Smooth muscle cell (in vitro differentiated cells): ENCODE data around the gene OCIAD1. TPM values are rescaled to one million over a fixed set of nuclear protein-coding genes. Genes with fewer than 3 reads are reported as not detected.
A peak's percentile ranks its signal among the peaks of the same experiment; 100 is the strongest.

Source experiments
- DNase-seq: peaks from one replicate; lab custom pipeline; 2025; ENCODE audit not compliant: unreplicated experiment; lab: John Stamatoyannopoulos, UW
- H2AFZ ChIP-seq: fragments of 200-600 bp; sonication (generic); 2 replicates; pipeline ENCODE4 v1.6.0; 2016; ENCODE audit warnings: antibody characterized with exemption, low read depth, mild to moderate bottlenecking
- H3F3A ChIP-seq: fragments of 200-600 bp; sonication (generic); 2 replicates; pipeline ENCODE4 v1.6.0; 2017; ENCODE audit warnings: antibody characterized with exemption, low read depth
- H3K27ac ChIP-seq: fragments of 200-600 bp; sonication (generic); 2 replicates; pipeline ENCODE4 v1.5.1; 2016; ENCODE audit warnings: low read depth, mild to moderate bottlenecking
- H3K27me3 ChIP-seq: fragments of 200-600 bp; sonication (generic); 2 replicates; pipeline ENCODE4 v1.6.1; 2016; ENCODE audit warnings: low read depth, mild to moderate bottlenecking
- H3K36me3 ChIP-seq: fragments of 200-600 bp; sonication (generic); 2 replicates; pipeline ENCODE4 v1.5.1; 2016; ENCODE audit warnings: low read depth
- H3K4me1 ChIP-seq: fragments of 200-600 bp; sonication (generic); 2 replicates; pipeline ENCODE4 v1.5.1; 2016; ENCODE audit warnings: low read depth
- H3K4me2 ChIP-seq: fragments of 200-600 bp; sonication (generic); 2 replicates; pipeline ENCODE4 v1.6.0; 2016; ENCODE audit warnings: mild to moderate bottlenecking
- H3K4me3 ChIP-seq: fragments of 200-600 bp; sonication (generic); 2 replicates; pipeline ENCODE4 v1.5.1; 2016; ENCODE audit warnings: mild to moderate bottlenecking
- H3K79me2 ChIP-seq: fragments of 200-600 bp; sonication (generic); 2 replicates; pipeline ENCODE4 v1.6.0; 2016; ENCODE audit warnings: low read depth, mild to moderate bottlenecking
- H3K9ac ChIP-seq: fragments of 200-600 bp; sonication (generic); 2 replicates; pipeline ENCODE4 v1.6.0; 2016; ENCODE audit warnings: low read depth
- H3K9me3 ChIP-seq: fragments of 200-600 bp; sonication (generic); replicated peaks from 2 replicates; pipeline ENCODE4 v1.5.1; 2016; ENCODE audit warnings: low read depth
- H4K20me1 ChIP-seq: fragments of 200-600 bp; sonication (generic); 2 replicates; pipeline ENCODE4 v1.6.0; 2016; ENCODE audit warnings: low read depth
- WGBS: methylation state at CpG from one replicate; pipeline ENCODE4 v1.1.7; 2016; ENCODE audit warnings: low lambda C conversion rate; 5-methylcytosine and 5-hydroxymethylcytosine counted together
- polyA plus RNA-seq: library from polyadenylated mRNA; unstranded; fragments of >200 nt; fragmentation: Nextera tagmentation; extraction: Ambion mirVana; gene quantifications from 2 replicates; pipeline ENCODE4 v1.2.1, GENCODE V29; 2016
- total RNA-seq: library from RNA; depleted of rRNA; stranded (reverse); fragments of >200 nt; gene quantifications from 2 replicates; pipeline ENCODE4 v1.2.3, GENCODE V29; 2014
- TF ChIP-seq, protein P1 (sequence below): fragments of 200-600 bp; sonication (generic); IDR thresholded peaks from 2 replicates; pipeline ENCODE4 v1.5.1; 2017; ENCODE audit warnings: borderline replicate concordance, mild to moderate bottlenecking, antibody characterized with exemption; ENCODE audit not compliant: insufficient read depth, poor library complexity, severe bottlenecking

OCIAD1 gene
- total and polyA plus RNA-seq, 2 experiments from 2014 or later = 130 to 196 TPM

DNA sequence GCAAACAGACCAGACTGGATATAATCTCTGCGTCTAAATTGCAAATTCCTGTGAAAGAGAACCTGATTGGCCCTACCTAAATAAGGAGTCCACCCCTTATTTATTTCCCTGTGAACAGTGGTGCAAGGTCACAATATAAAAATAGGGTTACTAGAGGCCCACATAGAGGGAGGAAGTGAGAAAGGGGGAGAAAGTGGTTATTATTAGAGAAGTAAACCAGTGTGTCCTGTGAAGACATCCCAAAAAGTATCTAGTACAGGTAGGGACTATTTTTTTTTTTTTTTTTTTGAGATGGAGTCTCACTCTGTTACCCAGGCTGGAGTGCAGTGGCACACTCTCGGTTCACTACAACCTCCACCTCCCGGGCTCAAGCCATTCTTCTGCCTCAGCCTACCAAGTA lies 35.8 kb upstream of the OCIAD1 start:
- Histone ChIP-seq H2AFZ (no peak overlapping the region), H3K4me1 (no peaks in the 10 kb centered on the region), H4K20me1 (no peaks in the 10 kb centered on the region), H3K79me2 (no peaks in the 10 kb centered on the region), H3K9me3 (no peaks in the 10 kb centered on the region), H3K4me3 (no peak overlapping the region), H3F3A (no peaks in the 10 kb centered on the region), H3K27ac (no peak overlapping the region), H3K27me3 (no peaks in the 10 kb centered on the region), H3K9ac (no peak overlapping the region), H3K36me3 (no peaks in the 10 kb centered on the region), H3K4me2 (no peak overlapping the region)
- TF ChIP-seq, protein P1, sequence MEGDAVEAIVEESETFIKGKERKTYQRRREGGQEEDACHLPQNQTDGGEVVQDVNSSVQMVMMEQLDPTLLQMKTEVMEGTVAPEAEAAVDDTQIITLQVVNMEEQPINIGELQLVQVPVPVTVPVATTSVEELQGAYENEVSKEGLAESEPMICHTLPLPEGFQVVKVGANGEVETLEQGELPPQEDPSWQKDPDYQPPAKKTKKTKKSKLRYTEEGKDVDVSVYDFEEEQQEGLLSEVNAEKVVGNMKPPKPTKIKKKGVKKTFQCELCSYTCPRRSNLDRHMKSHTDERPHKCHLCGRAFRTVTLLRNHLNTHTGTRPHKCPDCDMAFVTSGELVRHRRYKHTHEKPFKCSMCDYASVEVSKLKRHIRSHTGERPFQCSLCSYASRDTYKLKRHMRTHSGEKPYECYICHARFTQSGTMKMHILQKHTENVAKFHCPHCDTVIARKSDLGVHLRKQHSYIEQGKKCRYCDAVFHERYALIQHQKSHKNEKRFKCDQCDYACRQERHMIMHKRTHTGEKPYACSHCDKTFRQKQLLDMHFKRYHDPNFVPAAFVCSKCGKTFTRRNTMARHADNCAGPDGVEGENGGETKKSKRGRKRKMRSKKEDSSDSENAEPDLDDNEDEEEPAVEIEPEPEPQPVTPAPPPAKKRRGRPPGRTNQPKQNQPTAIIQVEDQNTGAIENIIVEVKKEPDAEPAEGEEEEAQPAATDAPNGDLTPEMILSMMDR = no peak
- no peak for DNase-seq
- over 99% methylated on average over 3 of the region's 3 CpGs for WGBS

DNA sequence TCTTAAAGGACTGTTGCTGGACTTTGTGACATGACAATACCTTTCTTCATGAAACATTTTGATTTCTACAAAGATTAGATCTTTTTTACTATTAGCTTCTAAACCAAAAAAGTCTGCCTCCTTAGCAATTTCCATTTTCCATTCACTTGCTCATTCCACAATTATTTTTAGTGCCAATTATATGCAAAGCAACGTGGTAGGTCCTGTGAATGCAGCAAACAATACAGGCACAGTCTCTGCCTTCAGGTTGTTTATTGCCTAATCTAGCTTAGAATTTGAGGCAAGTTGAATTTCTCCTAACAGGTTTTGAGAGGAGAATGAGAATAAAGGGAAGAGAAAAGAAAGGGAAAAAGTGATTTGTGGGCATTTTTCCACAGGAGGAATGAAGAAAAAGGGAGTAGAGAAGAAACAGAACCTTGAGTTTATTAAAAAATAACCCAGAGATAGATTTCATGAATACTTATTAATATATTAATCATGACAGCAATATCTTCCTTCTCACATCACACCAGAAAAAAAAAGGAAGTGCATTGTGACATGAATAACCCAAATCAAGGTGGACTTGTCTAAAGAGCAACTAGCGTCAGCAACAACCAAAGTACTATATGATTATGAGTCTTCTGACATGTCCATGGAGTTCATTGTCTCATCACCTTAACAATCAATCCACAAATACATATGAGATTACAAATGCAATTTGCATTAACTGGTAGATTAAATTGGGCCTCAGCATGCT lies 34.5 kb upstream of the OCIAD1 start:
- Histone ChIP-seq H3K27me3 (no peaks in the 10 kb centered on the region), H3K4me3 (no peak overlapping the region), H3K9me3 (no peaks in the 10 kb centered on the region), H3K4me1 (no peaks in the 10 kb centered on the region), H3F3A (no peaks in the 10 kb centered on the region), H3K4me2 (no peak overlapping the region), H3K9ac (no peak overlapping the region), H4K20me1 (no peaks in the 10 kb centered on the region), H3K79me2 (no peaks in the 10 kb centered on the region), H3K27ac (peak overlapping the region; percentile 27), H2AFZ (no peak overlapping the region), H3K36me3 (no peaks in the 10 kb centered on the region)
- DNase-seq = no peak
- WGBS = 74% methylated on average over 2 of the region's 2 CpGs
- TF ChIP-seq, protein P1 = no peak

DNA sequence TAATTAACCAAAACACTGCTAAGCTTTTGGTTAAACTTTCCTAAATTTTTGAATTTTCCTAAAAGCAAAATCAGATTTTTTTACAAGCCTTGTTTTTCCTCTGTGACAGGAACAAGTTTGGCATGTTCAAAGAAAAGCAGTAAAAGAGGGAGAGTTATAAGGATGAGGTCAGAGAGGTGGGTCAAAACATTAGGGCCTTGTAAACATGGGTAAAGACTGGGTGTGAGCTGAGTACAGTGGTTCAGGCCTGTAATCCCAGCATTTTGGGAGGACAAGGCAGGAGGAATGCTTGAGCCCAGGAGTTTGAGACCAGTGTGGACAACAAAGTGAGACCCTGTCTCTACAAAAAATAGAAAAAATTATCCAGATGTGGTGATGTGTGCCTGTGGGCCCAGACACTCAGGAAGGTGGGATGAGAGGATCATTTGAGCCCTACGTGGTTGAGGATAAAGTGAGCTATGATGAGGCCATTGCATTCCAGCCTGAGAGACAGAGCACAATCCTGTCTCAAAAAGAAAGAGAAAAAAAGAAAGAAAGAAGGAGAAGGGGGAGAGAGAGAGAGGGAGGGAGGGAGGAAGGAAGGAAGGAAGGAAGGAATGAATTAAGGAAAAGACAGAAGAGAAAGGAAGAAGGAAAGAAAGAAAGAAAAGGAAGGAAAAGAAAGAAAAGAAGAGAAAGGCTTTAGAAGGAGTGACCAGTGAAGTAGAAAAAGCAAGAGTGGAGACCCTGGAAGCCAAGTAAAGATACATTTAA lies 33.8 kb upstream of the OCIAD1 start:
- Histone ChIP-seq H3K27me3 (no peaks in the 10 kb centered on the region), H3K79me2 (no peaks in the 10 kb centered on the region), H3F3A (no peaks in the 10 kb centered on the region), H3K9ac (no peak overlapping the region), H3K4me2 (no peak overlapping the region), H3K4me3 (no peak overlapping the region), H3K36me3 (no peaks in the 10 kb centered on the region), H3K4me1 (no peaks in the 10 kb centered on the region), H2AFZ (no peak overlapping the region), H4K20me1 (no peaks in the 10 kb centered on the region), H3K9me3 (no peaks in the 10 kb centered on the region), H3K27ac (peak overlapping the region; percentile 27)
- TF ChIP-seq, protein P1 = no peak
- DNase-seq = no peak
- WGBS = 48% methylated on average over 1 of the region's 1 CpG
